ENCODE data around the gene PLA2G3.
"Not testable (repeated sequence)": the region's sequence is repeated elsewhere in the genome, so short reads cannot be mapped to it uniquely, and the experiment has no call there.

Gene PLA2G3

GRCh38 chr22:31122532-31123291 is 17.6 kb downstream of the PLA2G3 start, which contains the start of gene INPP5J:
Gene INPP5J (plus strand): TSS chr22:31122966. CDS start chr22:31123015, 49 bp downstream.
- DNase-seq (ENCODE audit: low spot score): peak; percentile 77

DNA sequence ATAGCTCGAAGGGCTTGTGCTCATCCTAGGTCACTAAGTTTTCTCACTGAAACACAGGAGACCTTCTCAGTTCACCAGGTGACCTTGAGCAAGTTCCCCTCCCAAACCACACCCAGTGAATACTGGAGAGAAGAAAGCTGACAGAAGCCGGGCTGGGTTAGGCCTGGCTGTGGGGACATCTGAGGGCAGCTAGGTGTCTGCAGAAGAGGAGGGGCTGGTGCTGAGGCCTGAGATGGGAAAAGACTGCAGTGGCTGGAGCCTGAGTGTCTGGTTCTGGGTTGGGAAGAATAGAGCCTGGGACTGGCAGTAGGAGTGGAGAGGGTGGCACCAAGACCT is 18.1 kb downstream of the PLA2G3 start:
- no peak for DNase-seq (ENCODE audit: low spot score)

DNA sequence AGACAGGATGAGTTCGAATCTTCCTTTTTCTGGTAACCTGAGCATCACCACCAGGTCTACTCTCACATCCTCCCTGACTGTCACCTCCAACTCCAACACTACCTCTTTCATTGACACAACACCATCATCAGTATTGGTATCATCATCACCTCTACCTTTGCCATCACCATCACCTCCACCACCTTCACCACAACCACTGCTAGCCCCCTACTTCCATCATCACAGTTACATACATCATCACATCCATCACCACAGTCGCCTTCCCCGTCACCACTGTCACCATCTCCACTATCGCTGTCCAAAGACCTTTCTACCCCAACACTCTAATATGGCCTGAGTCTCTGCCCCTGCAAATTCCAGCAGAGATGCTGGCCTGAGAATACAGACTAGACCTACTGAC is 18.9 kb downstream of the PLA2G3 start:
- no peak for DNase-seq (ENCODE audit: low spot score)

GRCh38 chr22:31120642-31121041 is 19.7 kb downstream of the PLA2G3 start:
- DNase-seq (ENCODE audit: low spot score): no peak

- DNase-seq (ENCODE audit: low spot score): no peak
Measured at GRCh38 chr22:31120230-31120629, 20.1 kb downstream of the PLA2G3 start.

DNA sequence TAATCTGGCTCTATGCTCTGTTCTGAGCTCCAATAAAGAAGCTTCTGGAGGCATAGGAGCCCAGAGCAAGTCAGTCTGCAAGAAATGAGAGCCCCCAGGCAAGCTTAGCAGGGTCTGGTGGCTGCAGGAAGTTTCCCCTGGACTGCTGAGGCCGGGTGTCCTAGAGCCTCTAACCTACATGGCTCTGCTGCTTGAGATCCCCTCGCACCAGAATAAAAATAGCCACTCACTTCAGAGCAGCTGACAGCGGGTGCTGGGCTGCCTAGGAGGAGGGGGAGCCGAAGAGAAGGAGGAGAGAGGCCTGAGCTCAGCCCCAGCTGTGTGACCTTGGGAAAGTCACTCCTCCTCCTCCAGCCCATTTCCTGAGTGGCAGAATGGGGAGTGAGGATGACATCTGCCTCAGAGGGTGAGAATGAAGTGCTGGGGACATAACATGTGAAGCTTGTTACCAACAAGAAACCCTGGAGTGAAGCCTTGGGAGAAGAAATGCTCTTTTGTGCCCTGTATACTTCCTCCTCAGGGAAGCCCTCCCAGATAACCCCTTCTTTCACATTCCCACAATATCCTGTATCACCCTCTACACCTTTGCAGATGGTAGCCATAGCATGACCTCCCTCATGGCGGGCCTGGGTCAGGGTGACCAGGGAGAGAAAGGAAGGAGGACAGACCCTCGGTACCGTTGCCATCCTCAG is 21.1 kb downstream of the PLA2G3 start:
- DNase-seq (ENCODE audit: low spot score): no peak

- DNase-seq (ENCODE audit: low spot score): no peak
Measured at GRCh38 chr22:31118046-31118820, 22.1 kb downstream of the PLA2G3 start.

DNA sequence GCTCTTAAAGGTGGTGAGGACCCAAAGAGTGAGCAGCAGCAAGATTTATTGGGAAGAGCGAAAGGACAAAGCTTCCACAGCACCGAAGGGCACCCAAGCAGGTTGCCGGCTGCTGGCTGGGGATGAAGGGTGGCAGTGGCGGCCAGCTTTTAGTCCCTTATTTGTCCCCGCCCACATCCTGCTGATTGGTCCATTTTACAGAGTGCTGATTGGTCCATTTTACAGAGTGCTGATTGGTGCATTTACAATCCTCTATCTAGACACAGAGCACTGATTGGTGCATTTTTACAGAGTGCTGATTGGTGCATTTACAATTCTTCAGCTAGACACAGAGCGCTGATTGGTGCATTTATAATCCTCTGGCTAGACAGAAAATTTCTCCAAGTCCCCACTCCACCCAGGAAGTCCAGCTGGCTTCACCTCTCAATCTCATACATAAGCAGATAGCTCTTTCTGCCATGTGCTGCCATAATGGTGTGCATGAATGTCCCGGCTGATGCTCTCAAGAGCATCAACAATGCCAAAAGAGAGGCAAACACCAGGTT is 27.7 kb downstream of the PLA2G3 start:
- not testable (repeated sequence) for DNase-seq (ENCODE audit: low spot score)

DNA sequence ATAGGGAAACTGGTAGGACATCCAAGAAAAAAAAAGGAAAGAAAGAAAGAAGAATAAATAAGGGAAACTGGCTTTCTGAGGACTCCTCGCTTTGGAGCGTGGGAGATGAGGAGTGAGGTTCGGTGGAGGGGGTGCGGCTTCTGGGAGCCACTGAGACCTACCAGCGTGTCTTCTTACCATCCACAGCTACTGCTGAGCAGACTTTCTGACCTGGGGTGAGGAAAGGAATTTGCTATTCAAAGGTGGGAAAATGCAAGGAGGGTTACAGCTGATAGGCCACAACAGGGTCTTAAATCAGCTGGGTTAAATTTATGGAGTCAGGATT is 32.5 kb downstream of the PLA2G3 start:
- no peak for DNase-seq (ENCODE audit: low spot score)

DNA sequence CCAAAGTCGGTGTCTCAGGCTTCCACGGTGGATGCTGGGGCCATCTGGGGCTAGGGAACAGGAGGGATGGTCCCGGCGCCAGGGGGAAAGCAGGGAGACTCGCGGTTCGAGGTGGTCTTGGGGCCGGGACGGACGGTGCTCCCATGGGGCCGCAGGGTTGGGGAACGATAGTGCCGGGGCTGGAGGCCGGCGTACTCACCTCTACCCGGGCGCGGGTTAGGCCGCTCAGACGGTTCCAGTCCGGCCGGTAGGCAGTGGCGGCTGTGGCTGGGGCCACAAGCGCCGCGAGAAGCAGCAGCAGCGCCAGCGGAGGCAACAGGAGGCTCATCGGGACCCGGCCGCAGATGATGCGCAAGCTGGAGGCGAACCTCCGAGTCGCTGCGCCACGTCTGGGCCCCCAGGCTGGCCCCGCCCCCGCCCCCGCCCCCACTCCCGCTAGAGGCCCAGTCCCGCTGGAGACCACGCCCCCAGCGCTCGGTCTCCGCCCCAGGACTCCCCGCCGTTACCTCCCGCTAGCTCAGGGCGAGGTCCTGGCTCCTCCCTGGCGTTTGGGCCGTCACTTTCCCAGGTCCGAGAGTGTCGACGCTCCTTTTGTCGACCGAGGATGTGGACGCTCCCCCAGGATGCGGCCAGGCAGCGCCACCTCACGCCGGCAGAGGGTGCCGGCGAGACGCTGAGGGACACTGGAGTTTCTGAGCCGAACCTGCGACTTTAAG is 33.0 kb downstream of the PLA2G3 start, which contains the start of gene SELENOM:
Gene SELENOM (minus strand): TSS at position 391 of the 716 bp plus-strand sequence. CDS start 63 bp downstream, at position 328.
- peak; percentile 98 for DNase-seq (ENCODE audit: low spot score)

DNA sequence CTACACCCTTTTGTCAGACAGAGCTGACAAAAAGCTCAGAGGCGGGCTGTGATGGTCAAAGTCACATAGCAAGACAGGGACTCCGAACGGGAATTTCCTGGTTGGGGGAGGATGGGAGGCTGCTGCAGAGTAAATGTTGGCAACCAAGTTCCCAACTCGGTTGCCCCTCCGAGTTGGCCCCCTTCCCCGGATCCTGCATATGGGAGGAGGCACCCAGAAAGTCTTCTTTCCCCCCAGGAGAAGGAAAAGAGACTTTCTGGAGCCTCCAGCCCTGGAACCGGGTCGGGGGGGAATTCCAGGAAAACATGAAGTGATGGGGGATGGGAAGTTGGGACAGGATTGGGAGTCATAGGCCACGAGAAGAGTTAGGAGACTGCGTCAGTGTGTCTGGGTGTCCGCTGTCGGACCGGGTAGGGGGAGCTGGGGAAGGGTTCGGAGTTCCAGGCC is 33.6 kb downstream of the PLA2G3 start:
- DNase-seq (ENCODE audit: low spot score): peak; percentile 63

DNA sequence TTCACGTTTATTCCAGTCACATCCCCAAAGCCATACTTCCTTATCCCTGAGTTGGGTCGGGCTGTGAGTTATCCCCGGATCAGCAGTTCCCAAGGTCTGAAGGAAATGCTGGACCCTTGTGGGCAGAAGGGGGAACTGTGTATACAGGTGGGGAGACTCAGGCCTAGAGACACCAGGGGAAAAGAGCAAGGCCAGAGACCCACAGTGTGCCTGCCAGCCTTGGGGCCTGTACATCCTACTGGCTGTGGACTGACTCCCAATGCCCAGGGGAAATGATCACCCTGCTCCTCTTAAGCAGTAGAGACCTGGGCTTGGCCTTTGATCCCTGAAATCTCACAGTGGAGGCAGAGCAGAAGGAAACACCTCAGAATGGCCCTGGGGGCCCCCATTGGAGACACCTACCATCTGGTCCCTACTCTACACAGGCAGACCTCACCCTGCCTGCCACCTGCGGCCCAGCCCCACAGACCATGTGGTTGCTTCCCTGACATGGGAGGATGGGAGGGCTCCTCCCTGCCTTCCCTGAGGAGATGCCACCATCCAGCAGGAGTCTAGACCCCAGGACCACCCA is 34.2 kb downstream of the PLA2G3 start:
- DNase-seq (ENCODE audit: low spot score): no peak

DNA sequence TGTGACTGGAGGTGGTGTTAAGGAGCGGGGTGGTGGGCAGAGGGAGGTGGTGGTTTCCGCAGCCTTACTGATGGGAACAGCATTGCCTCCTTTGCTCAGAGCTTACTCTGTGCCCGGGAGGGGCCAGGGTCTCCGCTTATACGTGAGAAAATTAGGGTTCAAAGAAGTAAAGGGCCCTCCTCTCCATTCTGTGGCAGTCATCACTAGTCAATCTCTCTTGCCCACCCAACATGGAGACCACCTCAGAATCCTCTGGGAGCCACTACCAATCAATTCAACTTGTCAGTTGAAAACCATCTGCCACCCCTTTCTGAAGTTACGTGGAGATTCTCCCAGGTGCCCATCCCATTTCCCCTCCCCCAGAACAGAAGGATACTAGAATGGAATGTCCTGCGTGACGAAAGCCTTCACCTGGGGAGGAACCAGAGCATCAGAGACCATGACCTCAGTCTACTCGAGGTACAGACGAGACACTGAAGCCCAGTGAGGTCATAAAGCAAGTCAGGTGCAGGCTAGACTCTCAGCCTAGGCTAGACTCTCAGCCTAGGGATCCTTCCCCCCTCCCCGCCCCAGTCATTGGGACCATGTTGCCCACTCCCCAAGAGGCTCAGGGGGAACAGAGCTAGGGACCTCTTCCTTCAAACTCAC is 34.9 kb downstream of the PLA2G3 start:
- no peak for DNase-seq (ENCODE audit: low spot score)

- DNase-seq (ENCODE audit: low spot score): no peak
Measured at GRCh38 chr22:31104869-31105268, 35.4 kb downstream of the PLA2G3 start.

DNA sequence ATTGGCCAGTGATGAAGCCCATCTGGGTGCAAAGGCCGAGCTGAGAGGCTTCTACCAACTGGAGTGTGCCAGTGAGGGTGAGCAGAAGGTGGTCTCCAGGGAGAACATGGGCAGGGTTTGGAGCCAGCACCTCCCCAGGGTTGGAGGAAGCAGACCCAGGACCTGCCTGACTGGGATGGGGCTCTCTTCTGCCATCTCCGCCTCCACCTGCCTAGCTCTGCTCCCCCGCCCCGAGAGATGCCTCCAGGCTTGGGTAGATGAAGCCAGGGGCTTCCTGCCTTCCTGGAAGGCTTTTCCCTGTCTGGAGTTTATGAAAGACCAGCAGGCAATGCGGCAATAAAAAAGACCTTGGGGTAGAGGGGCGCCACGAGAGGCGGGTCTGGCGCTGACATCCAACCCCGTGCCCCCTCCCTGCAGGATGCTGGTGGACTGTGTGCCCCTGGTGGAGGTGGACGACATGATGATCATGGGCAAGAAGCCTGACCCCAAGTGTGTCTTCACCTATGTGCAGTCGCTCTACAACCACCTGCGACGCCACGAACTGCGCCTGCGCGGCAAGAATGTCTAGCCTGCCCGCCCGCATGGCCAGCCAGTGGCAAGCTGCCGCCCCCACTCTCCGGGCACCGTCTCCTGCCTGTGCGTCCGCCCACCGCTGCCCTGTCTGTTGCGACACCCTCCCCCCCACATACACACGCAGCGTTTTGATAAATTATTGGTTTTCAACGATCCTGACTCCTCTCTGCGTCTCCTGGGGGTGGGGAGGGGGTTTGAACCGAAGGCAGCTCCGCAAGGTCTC is 36.2 kb downstream of the PLA2G3 start:
- DNase-seq (ENCODE audit: low spot score): no peak

GRCh38 chr22:31103111-31103510 is 37.2 kb downstream of the PLA2G3 start:
- no peak for DNase-seq (ENCODE audit: low spot score)

GRCh38 chr22:31102441-31103081 is 37.7 kb downstream of the PLA2G3 start:
- peak; percentile 93 for DNase-seq (ENCODE audit: low spot score)

GRCh38 chr22:31100762-31101525 is 39.4 kb downstream of the PLA2G3 start:
- DNase-seq (ENCODE audit: low spot score): no peak
